WTC11 (cell line): ENCODE data around the gene WDR46. TPM values are rescaled to one million over a fixed set of nuclear protein-coding genes. Genes with fewer than 3 reads are reported as not detected.
A peak's percentile ranks its signal among the peaks of the same experiment; 100 is the strongest.

Experiments used
- ATAC-seq: fragments of 200-7000 bp; cut with Tn5 transposase; 2 replicates; pipeline ENCODE4 v1.10.0; 2021; ENCODE audit warnings: mild to moderate bottlenecking, moderate library complexity
- CTCF ChIA-PET: fragments of 300-600 bp; sonication (Branson Sonifier 250); formaldehyde crosslinking; loops from one replicate; lab custom pipeline; 2021; ENCODE audit warnings: antibody characterized with exemption; lab: Charles Lee
- POLR2A ChIA-PET: fragments of 350-600 bp; sonication (Branson Sonifier 250); formaldehyde crosslinking; loops from one replicate; lab custom pipeline; 2021; ENCODE audit warnings: antibody characterized with exemption; lab: Charles Lee
- DNase-seq: peaks from one replicate; pipeline ENCODE4 v3.0.0; 2021; ENCODE audit warnings: low spot score
- H3K27ac Mint-ChIP-seq: 2 replicates; pipeline ENCODE4 v1.8.0; 2021; ENCODE audit warnings: mixed read lengths
- H3K27me3 Mint-ChIP-seq: 2 replicates; pipeline ENCODE4 v1.8.0; 2021; ENCODE audit warnings: low read depth, mild to moderate bottlenecking, moderate library complexity, mixed read lengths
- H3K36me3 Mint-ChIP-seq: 2 replicates; pipeline ENCODE4 v1.8.0; 2021; ENCODE audit warnings: mixed read lengths
- H3K4me1 Mint-ChIP-seq: 2 replicates; pipeline ENCODE4 v1.8.0; 2022; ENCODE audit warnings: mixed read lengths
- H3K4me3 Mint-ChIP-seq: 2 replicates; pipeline ENCODE4 v1.8.0; 2021; ENCODE audit warnings: mild to moderate bottlenecking, moderate library complexity, mixed read lengths
- H3K9me3 Mint-ChIP-seq: 2 replicates; pipeline ENCODE4 v1.8.0; 2021; ENCODE audit warnings: mixed read lengths
- AR ChIP-seq: fragments of 250-450 bp; sonication (Bioruptor Pico); IDR thresholded peaks from 2 replicates; pipeline ENCODE4 v1.9.0; 2021; ENCODE audit warnings: mild to moderate bottlenecking
- CDX4 ChIP-seq: fragments of 250-450 bp; sonication (Bioruptor Pico); IDR thresholded peaks from 2 replicates; pipeline ENCODE4 v1.9.0; 2021; ENCODE audit warnings: moderate library complexity, mild to moderate bottlenecking, inconsistent platforms, borderline replicate concordance
- CREB1 ChIP-seq: sonication (generic); formaldehyde crosslinking; IDR thresholded peaks from 2 replicates; pipeline ENCODE4 v1.8.0; 2023; ENCODE audit warnings: mild to moderate bottlenecking, missing genetic modification reagents
- EMX1 ChIP-seq: fragments of 250-450 bp; sonication (Bioruptor Pico); IDR thresholded peaks from 2 replicates; pipeline ENCODE4 v1.8.0; 2021; ENCODE audit warnings: mild to moderate bottlenecking
- ETV6 ChIP-seq: sonication (generic); formaldehyde crosslinking; IDR thresholded peaks from 2 replicates; pipeline ENCODE4 v1.8.1; 2022; ENCODE audit warnings: mild to moderate bottlenecking, missing genetic modification reagents
- FOXP1 ChIP-seq: sonication (generic); formaldehyde crosslinking; IDR thresholded peaks from 2 replicates; pipeline ENCODE4 v1.8.0; 2022; ENCODE audit warnings: missing genetic modification reagents, mild to moderate bottlenecking, moderate library complexity, borderline replicate concordance
- GTF2I ChIP-seq: fragments of 250-450 bp; sonication (Bioruptor Pico); conservative IDR thresholded peaks from 2 replicates; pipeline ENCODE4 v1.4.0; 2021; ENCODE audit warnings: mild to moderate bottlenecking
- JAZF1 ChIP-seq: fragments of 250-450 bp; sonication (Bioruptor Pico); IDR thresholded peaks from 2 replicates; pipeline ENCODE4 v1.9.0; 2021; ENCODE audit warnings: moderate library complexity, mild to moderate bottlenecking, inconsistent platforms
- KAT7 ChIP-seq: sonication (generic); formaldehyde crosslinking; IDR thresholded peaks from 2 replicates; pipeline ENCODE4 v1.8.1; 2023; ENCODE audit warnings: missing genetic modification reagents, mild to moderate bottlenecking, borderline replicate concordance
- MXD4 ChIP-seq: fragments of 250-450 bp; sonication (Bioruptor Pico); IDR thresholded peaks from 2 replicates; pipeline ENCODE4 v1.8.0; 2021; ENCODE audit warnings: mild to moderate bottlenecking, moderate library complexity, borderline replicate concordance
- MYBL2 ChIP-seq: sonication (generic); formaldehyde crosslinking; IDR thresholded peaks from 2 replicates; pipeline ENCODE4 v1.8.1; 2023; ENCODE audit warnings: mild to moderate bottlenecking, moderate library complexity, missing genetic modification reagents
- NFE2L1 ChIP-seq: sonication (generic); formaldehyde crosslinking; IDR thresholded peaks from 2 replicates; pipeline ENCODE4 v1.8.1; 2023; ENCODE audit warnings: missing genetic modification reagents
- NFYB ChIP-seq: sonication (generic); formaldehyde crosslinking; conservative IDR thresholded peaks from 2 replicates; pipeline ENCODE4 v1.8.0; 2022; ENCODE audit warnings: low read depth, missing genetic modification reagents
- PREB ChIP-seq: sonication (generic); formaldehyde crosslinking; IDR thresholded peaks from 2 replicates; pipeline ENCODE4 v1.8.1; 2022; ENCODE audit warnings: mild to moderate bottlenecking, missing genetic modification reagents, moderate library complexity, borderline replicate concordance
- USF2 ChIP-seq: sonication (generic); formaldehyde crosslinking; IDR thresholded peaks from 2 replicates; pipeline ENCODE4 v1.8.1; 2023; ENCODE audit warnings: mild to moderate bottlenecking, missing genetic modification reagents, moderate library complexity
- ZNF263 ChIP-seq: sonication (generic); formaldehyde crosslinking; IDR thresholded peaks from 2 replicates; pipeline ENCODE4 v1.8.1; 2022; ENCODE audit warnings: low read depth, mild to moderate bottlenecking, moderate library complexity, missing genetic modification reagents
- total RNA-seq: library from RNA; stranded (reverse); gene quantifications from 3 replicates; pipeline ENCODE4 v1.2.3, GENCODE V29; 2021
- TF ChIP-seq, protein P1 (sequence below): fragments of 200-600 bp; IDR thresholded peaks from 2 replicates; pipeline ENCODE4 v1.8.0; 2022; ENCODE audit warnings: antibody characterized with exemption
- TF ChIP-seq, protein P2 (sequence below): sonication (generic); formaldehyde crosslinking; IDR thresholded peaks from 2 replicates; pipeline ENCODE4 v1.8.0; 2022; ENCODE audit warnings: mild to moderate bottlenecking, missing genetic modification reagents
- TF ChIP-seq, protein P3 (sequence below): sonication (generic); formaldehyde crosslinking; IDR thresholded peaks from 2 replicates; pipeline ENCODE4 v1.8.1; 2023; ENCODE audit warnings: mild to moderate bottlenecking, missing genetic modification reagents
- TF ChIP-seq, protein P4 (sequence below): fragments of 250-450 bp; sonication (Bioruptor Pico); IDR thresholded peaks from 2 replicates; pipeline ENCODE4 v1.9.0; 2021; ENCODE audit warnings: mild to moderate bottlenecking

Gene WDR46
- total RNA-seq, 1 experiment from 2014 or later, result 94.5 TPM

- DNase-seq (no peak), ATAC-seq (no peak)
- H3K27me3 Mint-ChIP-seq, result no peaks in the 10 kb centered on the region
- no peaks in the 10 kb centered on the region for H3K9me3 Mint-ChIP-seq
- H3K36me3 Mint-ChIP-seq, result peaks cover 20% of the 10 kb centered on the region
- TF ChIP-seq, protein P1, sequence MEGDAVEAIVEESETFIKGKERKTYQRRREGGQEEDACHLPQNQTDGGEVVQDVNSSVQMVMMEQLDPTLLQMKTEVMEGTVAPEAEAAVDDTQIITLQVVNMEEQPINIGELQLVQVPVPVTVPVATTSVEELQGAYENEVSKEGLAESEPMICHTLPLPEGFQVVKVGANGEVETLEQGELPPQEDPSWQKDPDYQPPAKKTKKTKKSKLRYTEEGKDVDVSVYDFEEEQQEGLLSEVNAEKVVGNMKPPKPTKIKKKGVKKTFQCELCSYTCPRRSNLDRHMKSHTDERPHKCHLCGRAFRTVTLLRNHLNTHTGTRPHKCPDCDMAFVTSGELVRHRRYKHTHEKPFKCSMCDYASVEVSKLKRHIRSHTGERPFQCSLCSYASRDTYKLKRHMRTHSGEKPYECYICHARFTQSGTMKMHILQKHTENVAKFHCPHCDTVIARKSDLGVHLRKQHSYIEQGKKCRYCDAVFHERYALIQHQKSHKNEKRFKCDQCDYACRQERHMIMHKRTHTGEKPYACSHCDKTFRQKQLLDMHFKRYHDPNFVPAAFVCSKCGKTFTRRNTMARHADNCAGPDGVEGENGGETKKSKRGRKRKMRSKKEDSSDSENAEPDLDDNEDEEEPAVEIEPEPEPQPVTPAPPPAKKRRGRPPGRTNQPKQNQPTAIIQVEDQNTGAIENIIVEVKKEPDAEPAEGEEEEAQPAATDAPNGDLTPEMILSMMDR, result no peak
- ChIA-PET CTCF (interaction anchor here (0.8 to 2.4 kb wide), 7 partner anchors 14 to 171 kb away, joined by 3 to 31 read pairs (median 4); partner anchors contain the start of genes B3GALT4 and ZBTB22), POLR2A (interaction anchor here (0.8 to 1.6 kb wide), 6 partner anchors 8 to 325 kb away, joined by 3 to 10 read pairs (median 4); partner anchors contain the start of genes B3GALT4, PFDN6, RPS18 and TAPBP)
- H3K27ac Mint-ChIP-seq, result no peak overlapping the region
- H3K4me3 Mint-ChIP-seq, result peak overlapping the region; percentile 99
- H3K4me1 Mint-ChIP-seq, result peaks cover 17% of the 10 kb centered on the region
These were observed 7.9 kb upstream of the WDR46 start for GRCh38 chr6:33296797-33297405.

GRCh38 chr6:33295621-33296369 lies 6.8 kb upstream of the WDR46 start:
- Mint-ChIP-seq H3K27me3 (no peaks in the 10 kb centered on the region), H3K4me3 (peak overlapping the region; percentile 99), H3K36me3 (peaks cover 22% of the 10 kb centered on the region), H3K4me1 (peaks cover 18% of the 10 kb centered on the region), H3K27ac (no peak overlapping the region)
- no peak for ATAC-seq
- CTCF ChIA-PET, result interaction anchor here (2.4 kb wide), 1 partner anchor 18 kb away, joined by 31 read pairs; the partner anchor contains the start of gene B3GALT4
- TF ChIP-seq, protein P2, sequence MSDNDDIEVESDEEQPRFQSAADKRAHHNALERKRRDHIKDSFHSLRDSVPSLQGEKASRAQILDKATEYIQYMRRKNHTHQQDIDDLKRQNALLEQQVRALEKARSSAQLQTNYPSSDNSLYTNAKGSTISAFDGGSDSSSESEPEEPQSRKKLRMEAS (CRISPR knock-in tag), result no peak
- no peak for TF ChIP-seq ETV6
- TF ChIP-seq, protein P3, sequence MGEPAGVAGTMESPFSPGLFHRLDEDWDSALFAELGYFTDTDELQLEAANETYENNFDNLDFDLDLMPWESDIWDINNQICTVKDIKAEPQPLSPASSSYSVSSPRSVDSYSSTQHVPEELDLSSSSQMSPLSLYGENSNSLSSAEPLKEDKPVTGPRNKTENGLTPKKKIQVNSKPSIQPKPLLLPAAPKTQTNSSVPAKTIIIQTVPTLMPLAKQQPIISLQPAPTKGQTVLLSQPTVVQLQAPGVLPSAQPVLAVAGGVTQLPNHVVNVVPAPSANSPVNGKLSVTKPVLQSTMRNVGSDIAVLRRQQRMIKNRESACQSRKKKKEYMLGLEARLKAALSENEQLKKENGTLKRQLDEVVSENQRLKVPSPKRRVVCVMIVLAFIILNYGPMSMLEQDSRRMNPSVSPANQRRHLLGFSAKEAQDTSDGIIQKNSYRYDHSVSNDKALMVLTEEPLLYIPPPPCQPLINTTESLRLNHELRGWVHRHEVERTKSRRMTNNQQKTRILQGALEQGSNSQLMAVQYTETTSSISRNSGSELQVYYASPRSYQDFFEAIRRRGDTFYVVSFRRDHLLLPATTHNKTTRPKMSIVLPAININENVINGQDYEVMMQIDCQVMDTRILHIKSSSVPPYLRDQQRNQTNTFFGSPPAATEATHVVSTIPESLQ (CRISPR knock-in tag), result no peak
- TF ChIP-seq CREB1 (CRISPR knock-in tag), result no peak
- no peak for TF ChIP-seq NFE2L1 (CRISPR knock-in tag)
- no peak for TF ChIP-seq AR
- TF ChIP-seq ZNF263 (CRISPR knock-in tag), result no peak
- no peak for TF ChIP-seq NFYB (CRISPR knock-in tag)
- TF ChIP-seq MXD4, result no peak
- no peak for TF ChIP-seq PREB (CRISPR knock-in tag)
- TF ChIP-seq GTF2I (CRISPR knock-in tag), result no peak
- TF ChIP-seq KAT7 (CRISPR knock-in tag), result no peak
- TF ChIP-seq, protein P4, sequence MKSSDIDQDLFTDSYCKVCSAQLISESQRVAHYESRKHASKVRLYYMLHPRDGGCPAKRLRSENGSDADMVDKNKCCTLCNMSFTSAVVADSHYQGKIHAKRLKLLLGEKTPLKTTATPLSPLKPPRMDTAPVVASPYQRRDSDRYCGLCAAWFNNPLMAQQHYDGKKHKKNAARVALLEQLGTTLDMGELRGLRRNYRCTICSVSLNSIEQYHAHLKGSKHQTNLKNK (CRISPR knock-in tag), result no peak
- no peak for TF ChIP-seq MYBL2 (CRISPR knock-in tag)
- no peak for TF ChIP-seq EMX1 (CRISPR knock-in tag)
- no peak for TF ChIP-seq CDX4
- TF ChIP-seq USF2 (CRISPR knock-in tag), result no peak
- no peak for TF ChIP-seq JAZF1 (CRISPR knock-in tag)
- no peak for TF ChIP-seq FOXP1
- TF ChIP-seq, all 79 proteins: peak for 0
- H3K9me3 Mint-ChIP-seq, result no peaks in the 10 kb centered on the region
- no peak for DNase-seq
- POLR2A ChIA-PET, result no interaction called here
